ENCODE measurements around the gene SPATS2L.

Gene SPATS2L, protein sequence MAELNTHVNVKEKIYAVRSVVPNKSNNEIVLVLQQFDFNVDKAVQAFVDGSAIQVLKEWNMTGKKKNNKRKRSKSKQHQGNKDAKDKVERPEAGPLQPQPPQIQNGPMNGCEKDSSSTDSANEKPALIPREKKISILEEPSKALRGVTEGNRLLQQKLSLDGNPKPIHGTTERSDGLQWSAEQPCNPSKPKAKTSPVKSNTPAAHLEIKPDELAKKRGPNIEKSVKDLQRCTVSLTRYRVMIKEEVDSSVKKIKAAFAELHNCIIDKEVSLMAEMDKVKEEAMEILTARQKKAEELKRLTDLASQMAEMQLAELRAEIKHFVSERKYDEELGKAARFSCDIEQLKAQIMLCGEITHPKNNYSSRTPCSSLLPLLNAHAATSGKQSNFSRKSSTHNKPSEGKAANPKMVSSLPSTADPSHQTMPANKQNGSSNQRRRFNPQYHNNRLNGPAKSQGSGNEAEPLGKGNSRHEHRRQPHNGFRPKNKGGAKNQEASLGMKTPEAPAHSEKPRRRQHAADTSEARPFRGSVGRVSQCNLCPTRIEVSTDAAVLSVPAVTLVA

DNA sequence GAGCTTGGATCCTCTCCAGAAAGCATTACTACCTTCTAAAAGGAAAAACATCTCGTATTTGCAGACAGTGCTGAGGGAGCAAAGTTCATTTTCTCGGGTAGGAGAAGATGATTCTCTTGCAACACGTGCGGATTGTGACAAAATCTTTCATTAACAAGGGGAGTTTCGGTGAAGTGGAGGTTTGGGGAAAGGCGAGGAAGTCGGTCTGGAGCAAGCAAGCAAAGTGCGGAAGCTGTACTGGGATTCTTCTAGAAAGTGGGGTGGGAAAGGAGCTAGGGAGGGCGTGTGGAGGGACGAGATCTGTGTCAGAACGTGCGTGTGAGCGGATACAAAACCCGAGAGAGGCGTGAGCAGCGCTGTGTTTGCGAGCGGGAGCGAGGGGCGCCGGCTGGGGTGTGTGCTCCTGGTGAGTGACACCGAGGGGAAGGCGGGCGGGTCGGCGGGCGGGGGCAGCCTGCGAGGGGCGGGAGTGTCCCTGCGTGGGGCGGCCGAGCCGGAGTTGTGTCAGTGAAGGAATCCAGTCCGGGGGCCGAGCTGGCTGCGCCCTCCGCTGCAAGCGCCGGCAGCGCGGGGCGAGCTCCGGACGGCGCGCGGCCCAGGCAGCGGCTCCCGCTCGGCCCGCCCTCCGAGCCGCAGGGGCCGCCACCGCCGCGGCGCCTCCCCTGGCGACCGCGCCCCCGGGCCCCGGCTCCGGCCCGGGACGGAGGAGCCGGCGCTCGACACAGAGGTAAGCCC, at the start of gene SPATS2L:
Gene SPATS2L (plus strand): TSS at position 498 of the 735 bp plus-strand sequence. CDS start 82,552 bp downstream, outside the sequence.
- peak; percentile 8 for DNase-seq (ENCODE audit: low read depth)

DNA sequence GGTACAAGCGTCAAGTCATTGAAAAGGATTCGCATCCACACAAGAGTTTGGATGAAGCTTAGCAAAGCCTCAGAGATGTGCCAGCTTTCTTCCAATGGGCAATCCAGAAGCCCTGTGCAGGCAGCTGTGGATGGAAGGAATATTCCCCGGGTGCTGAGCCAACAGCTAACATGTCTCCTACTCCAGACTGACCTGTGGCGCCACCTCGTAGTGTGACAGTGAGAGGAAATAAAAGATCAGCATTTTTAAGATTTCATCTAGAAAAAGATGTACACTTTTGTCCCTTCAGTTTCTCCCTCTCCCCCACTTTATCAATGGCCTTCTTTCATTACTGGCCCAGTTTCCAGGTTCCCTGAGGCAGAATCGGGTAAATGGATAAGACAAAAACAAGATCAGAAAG, 48.9 kb upstream of the SPATS2L start:
- no peak for DNase-seq (ENCODE audit: low read depth)

DNA sequence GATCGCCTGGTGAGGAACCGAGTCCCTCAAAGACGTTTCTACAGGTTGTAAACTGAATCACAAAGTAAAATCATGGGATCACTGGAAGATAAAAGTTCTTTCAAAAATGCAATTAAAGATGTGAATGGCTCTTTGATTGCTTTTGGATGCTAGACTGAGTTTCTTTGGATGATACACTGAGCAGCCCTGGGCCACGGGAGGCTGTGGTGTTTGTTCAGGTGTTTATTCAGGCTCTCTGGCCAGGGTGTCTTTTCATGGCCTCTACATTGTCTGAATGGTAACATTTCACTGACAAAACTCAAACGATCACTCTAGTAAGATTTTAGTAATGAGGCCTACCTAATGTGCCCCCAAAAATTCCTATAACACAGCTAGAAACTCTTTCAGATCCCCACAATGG, 48.4 kb upstream of the SPATS2L start:
- no peak for DNase-seq (ENCODE audit: low read depth)

DNA sequence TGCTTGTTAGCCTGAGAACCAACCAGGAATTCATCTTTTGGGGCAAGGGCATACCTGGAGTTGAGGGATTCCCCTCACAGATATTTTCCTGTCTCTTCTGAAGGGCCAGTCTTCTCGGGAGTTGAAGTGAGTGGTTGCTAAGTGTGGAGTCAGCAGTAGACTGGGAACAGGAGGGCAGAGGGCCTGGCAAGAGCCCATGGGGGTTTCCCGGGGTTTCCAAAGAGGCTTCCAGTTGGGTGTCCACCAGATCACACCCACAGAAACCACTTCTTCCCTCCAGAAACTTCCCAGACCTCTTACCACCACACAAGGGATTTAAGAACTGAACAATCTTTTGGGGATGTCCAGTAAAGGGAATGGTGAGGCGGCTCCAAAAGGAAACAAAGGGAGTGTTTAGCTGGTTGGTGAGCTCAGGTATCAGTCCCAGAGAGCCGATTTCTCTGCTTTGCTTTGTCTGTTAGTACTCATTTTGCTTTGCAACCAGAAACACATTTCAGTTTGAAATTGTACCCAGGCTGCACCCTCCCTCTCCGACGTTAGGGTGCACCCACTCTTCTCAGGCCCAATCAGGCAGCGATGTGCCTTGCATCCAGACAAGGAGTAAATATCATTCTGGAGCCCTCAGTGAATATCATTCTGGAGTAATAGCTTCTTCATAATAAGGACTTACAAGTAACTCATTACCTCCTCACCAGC, 47.5 kb upstream of the SPATS2L start:
- no peak for DNase-seq (ENCODE audit: low read depth)

DNA sequence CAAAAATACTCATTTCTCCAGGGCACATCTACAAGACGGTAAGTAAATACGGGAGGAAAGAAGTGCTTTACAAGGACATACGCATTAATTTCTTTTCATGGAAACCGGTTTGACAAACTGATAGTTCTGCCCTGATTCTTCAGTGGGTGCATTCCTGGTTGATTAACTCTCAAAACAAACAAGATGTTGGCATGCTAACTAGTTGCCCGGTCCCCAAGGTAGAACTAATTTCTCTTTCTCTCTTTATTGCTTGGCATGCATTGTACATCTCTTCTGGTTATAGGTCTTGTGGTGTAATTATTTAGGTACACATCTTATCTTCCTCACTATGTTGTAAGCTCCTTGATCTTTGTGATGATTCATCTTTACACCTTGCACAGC, 46.9 kb upstream of the SPATS2L start:
- DNase-seq (ENCODE audit: low read depth): no peak

DNA sequence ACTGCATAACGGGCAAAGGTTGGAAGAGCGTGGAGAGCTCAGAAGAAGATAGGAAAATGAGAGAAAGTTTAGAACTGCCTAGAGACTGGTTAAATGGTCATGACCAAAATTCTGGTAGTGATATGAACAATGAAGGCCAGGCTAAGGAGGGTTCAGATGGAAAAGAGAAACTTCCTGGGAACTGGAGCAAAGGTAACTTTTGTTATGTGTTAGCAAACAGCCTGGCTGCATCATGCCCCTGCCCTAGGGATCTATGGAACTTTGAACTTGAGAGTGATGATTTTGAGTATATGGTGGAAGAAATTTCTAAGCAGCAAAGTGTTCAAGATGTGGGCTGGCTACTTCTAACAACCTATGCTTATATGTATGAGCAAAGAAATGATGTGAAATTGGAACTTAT, 44.4 kb upstream of the SPATS2L start:
- DNase-seq (ENCODE audit: low read depth): no peak

DNA sequence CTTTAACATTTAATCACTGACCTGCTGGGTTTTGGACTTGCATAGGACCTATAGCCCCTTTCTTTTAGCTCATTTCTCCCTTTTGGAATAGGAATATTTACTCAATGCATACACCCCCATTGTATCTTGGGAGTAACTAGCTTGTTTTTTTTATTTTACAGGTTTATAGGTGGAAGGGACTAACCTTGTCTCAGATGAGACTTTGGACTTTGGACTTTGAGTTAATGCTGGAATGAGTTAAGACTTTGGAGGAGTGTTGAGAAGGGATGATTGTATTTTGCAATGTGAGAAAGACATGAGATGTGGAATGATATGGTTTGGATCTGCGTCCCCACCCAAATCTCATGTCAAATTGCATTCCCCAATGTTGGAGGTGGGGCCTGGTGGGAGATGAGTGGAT, 43.2 kb upstream of the SPATS2L start:
- no peak for DNase-seq (ENCODE audit: low read depth)

DNA sequence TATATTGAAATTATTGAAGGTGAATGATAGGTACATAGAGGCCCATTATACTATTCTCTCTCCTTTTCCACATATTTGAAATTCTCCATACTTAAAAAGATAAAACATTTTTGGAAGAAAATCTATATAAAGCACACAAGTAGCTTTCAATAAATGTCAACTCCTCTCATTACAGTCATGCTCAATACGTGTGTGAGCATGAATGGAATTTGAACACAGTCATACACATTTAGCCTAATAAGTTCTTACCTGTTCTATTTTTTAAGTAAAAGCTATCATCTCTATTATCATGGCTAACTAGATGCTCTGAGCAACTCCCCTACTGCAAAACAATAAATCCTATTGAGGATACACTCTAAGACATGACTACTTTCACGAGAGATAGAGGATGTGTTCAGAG, 41.9 kb upstream of the SPATS2L start:
- no peak for DNase-seq (ENCODE audit: low read depth)

DNA sequence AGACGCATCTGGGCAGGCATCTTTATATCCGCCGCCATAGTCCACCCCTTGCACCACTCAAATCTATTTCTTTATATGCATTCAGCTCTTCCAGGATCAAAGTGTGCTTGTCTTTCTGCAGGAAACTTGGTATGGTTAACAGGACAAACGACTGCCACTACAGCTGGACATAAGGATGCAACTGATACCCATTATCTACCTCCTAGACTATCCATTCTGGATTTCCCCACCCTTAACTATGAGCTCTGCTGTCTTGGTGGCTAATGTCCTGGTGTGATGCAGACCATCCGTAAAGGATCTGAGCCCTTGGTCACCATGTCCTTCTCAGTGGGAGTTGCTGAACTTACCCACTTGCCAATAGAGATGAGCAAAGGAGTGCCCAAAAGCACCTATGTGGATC, 40.1 kb upstream of the SPATS2L start:
- no peak for DNase-seq (ENCODE audit: low read depth)

DNA sequence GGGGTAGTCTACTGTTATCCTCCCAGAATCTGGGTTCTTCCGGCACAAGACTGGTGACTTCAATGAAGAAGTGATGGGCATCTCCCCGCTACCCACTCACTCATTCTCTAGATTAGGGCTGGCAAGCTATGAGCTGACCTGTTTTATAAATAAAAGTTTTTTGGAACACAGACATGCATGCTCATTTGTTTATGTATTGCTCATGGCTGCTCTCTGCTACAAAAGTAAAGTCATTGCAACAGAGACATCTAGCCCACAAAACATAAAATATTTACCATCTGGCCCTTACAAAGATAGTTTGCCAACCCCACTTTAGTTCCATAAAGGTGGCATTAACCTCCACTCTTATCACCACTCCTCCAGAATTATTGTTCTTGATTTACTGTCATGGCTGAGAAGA, 39.1 kb upstream of the SPATS2L start:
- DNase-seq (ENCODE audit: low read depth): no peak

DNA sequence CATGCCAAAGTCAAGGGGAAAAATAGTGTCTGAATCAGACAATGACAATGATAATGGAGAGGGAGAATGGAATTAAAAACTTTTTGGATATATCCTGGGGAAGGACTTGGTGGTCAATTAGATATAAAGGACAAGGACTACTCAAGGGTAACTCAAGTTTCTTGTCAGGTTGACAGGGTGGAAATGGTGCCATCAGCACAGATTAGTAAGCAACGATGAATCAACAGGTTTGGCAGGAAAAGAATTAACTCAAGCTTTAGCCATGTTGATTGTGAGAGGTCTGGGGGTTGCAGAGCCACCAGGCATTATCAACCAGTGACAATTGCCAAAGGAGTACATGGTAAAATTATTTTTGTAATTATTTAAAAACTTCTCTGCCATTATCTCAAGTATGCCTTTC, 35.8 kb upstream of the SPATS2L start:
- DNase-seq (ENCODE audit: low read depth): no peak

DNA sequence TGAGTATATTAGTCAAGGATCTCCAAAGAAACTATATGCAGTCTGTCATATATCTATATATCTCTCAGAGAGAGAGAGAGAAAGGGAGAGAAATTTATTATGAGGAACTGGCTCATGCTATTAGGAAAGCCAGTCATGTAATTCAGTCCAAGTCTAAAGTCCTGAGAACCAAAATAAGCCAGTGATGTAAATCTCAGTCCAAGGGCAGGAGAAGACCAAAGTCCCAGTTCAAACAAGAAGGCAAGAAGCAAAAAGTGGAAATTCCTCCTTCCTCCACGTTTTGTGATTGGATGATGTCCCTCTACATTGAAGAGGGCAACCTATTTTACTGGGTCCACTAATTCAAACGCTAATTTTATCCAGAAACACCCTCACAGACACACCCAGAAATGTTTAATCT, 34.2 kb upstream of the SPATS2L start:
- no peak for DNase-seq (ENCODE audit: low read depth)

DNA sequence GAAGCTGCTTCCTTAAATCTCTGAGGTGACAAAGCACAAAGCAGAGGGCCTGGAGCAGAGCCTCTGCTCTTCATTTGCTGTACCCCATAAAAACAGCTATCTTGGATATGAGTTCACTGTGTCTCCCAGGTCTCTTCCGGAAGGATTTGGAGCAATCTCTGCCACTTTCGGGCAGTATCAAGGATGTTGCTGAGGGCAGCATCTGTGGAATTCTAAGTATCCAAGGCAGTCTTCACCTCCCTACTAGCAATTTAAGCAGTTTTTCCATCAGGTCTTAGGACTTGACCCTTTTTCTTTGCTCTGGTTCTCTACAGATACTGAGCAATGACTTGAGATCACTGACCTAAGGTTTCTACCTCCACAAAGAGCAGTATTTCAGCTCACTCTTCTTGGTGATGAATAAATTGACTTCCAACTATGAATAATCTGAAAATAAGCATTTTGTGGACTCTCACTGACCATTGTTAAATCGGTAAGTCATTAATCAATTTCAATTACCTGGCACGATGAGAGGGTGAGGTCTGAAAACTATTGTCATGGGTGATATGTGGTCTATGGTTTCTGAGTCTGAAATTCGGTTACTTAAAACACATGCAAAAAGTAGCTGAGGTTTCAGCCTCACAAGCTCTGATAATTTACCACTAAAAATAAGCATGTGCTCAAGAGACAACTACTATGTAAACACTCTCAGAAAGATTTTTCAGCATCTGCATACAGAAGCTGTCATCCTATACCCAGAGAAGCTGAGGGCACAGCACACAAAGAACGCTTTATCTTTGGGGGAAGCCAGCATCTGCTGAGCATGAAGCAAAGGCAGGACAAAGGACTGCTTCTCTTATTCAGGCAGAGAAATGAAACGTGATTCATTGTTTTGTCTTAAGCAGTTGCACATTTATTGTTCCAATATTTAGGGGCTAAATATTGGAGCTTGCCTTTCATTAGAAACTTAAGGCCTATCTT, 32.1 kb upstream of the SPATS2L start:
- DNase-seq (ENCODE audit: low read depth): no peak

DNA sequence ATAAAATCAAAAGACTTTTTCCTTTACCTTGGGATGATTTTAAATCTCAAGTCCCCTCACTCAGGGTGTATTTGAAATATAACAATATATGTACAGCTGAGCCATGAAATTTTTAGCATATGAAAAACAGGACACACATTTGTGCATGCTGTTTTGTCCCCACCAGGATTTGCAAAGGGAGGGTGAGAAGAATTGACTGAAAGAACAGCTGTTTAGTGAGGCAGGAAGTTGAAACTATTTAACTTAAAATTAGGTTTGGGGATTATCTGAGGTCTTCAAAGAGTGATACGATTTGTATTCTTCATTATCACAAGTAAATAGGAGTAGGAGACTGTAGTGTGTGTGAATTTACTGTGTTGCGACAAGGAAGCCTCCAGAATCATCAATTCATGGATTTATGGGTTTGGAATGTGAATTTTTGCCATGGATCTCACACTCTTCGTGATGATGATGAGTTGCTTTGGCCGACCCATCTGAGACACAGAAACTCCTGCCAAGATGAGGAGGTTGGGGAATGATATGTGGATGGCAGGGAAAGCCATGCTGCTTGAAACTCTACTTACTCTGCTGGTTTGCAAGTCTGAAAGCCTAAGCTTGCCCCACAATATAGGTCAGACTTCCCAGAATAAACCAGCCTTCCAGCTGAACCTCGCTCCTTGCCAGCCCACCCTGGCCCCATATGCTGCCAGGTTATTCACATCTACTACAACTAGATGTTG, 31.0 kb upstream of the SPATS2L start:
- DNase-seq (ENCODE audit: low read depth): no peak

DNA sequence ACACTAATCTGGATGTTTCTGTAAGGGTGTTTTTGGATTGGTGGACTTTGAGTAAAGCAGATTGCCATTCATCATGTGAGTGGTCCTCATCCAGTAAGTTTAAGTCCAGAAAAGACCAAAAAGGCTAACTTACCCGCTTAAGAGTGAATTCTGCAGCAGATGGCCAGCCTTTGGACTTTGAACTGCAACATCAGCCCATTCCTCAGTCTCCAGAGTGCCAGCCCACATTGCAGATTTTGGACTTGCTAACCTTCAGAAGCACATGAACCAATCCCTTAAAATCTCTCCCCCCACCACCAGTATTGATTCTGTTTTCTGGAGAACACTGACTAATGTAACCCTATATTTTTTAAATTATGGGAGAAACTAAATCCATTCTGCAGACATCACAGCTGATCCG, 30.0 kb upstream of the SPATS2L start:
- DNase-seq (ENCODE audit: low read depth): no peak

DNA sequence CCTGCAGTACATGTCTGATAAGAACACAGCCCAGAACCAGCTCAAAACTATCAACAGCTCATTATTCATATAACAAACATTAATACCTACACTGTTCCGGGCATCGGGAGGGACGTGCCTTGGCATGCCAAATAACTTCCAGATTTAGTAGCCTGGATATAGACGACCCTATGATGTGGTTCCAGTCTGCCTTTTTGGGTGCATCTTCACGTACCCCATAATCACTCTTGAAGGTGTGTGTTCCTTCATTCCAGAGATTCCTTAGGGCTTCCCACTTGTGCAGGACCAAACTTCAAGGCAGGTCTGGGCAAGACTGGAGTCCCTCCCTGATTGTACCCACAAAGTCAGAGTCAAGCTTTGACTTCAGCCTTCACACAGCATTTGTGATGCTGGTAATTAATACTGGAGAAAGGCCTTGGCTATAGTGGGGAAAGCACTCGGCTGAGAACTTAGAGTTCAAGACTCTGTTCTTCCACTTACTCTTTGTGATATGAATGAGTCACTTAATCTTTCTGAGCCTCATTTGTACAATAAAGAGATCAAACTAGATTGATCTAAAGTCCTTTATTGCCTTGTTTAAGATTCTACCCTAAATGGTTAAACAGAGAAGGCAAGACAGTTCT, 27.7 kb upstream of the SPATS2L start:
- DNase-seq (ENCODE audit: low read depth): no peak

DNA sequence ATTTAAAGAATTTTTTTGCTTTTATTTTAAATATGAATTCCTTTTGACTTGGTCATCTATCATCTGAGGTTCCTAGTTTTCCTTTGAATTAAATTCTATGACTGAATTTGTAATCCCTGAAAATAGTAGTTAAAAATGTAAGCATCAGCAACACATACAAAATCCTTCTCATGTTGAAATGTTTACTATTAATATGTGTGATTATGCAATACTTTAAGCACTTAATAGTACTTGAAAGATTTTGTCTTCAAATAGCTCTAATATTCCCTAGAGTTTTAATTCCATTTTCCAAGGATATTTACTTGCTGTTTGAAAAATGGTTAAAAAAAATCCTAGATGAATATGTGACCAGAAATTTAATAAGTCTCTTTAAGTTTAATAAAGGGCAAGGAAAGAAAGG, 26.6 kb upstream of the SPATS2L start:
- no peak for DNase-seq (ENCODE audit: low read depth)

DNA sequence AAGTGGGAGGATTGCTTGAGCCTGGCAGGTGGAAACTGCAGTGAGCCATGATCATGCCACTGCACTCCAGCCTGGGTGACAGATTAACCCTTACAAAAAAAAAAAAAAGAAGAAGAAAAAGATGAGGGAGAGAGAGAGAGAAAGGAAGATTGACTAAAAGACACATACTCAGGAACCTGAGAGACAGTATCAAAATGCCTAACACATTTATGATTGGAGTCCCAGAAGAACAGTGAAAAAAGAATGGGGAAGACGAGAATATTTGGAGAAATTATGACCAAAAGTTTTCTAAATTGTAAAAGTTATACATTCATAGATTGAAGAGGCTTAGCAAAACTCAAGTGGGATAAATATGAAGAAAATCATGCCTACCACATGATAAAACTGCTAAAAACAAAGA, 19.9 kb upstream of the SPATS2L start:
- DNase-seq (ENCODE audit: low read depth): no peak

DNA sequence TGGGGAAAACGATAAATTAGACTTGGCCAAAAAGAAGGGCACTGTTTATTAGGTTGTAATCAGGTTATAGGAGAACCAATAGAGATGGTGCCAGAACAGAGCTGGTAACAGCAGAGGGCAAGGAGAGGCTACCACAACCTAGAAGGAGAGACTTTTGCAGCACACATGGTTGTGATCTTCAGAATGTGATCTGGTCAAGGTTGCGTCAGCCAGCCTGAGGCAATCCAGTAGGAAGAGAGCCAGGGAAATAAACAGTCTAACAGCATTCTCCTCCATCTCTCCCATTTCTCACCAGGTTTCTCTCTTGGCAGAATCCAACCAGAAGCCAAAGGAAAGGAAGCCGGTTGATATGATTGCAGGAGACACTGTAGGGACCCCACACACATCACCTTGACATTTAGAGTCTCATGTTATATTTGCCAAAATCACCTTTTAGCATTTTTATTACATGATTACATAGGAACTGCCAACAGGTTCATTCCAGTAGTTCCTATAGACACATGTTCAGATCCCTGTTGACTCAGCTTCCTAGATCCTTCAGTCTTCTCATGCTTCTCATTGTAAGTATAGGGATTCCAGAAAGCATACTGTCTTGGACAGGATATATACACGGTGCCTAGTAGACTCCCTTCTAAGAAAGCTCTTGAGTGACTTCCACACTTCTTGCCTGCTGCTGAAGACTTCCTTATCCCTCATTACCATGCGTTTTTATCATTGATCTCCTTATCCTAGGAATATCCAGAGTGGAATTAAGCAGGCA, 17.6 kb upstream of the SPATS2L start:
- DNase-seq (ENCODE audit: low read depth): no peak

DNA sequence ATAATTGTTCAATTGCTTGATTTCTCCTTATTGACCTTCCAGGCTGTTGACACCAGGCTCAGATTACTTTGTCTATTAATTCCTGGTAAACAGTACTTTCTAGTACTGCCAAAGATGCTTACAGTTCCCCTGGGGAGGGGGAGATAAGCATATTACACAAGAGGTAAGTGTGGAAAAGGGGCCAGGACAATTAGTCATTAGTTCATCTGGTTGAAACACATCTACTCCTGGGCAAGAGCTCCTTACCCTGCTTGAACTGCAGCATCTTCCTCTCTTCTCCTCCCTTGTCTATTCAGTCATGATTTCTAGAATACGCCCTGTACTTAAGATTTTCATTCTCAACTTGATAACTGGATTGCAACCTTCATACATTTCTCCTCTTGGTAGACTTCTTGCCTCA, 10.4 kb upstream of the SPATS2L start:
- no peak for DNase-seq (ENCODE audit: low read depth)
